ENCODE results near the gene DACT3. TPM values are rescaled to one million over a fixed set of nuclear protein-coding genes. Genes with fewer than 3 reads are reported as not detected.
"Not testable (repeated sequence)": the region's sequence is repeated elsewhere in the genome, so short reads cannot be mapped to it uniquely, and the experiment has no call there.

The DACT3 gene
- total and polyA plus RNA-seq, 2 donors (not counting 1 experiment from before 2014, with no cell fraction given), result 5.6 to 11.5 TPM

DNA sequence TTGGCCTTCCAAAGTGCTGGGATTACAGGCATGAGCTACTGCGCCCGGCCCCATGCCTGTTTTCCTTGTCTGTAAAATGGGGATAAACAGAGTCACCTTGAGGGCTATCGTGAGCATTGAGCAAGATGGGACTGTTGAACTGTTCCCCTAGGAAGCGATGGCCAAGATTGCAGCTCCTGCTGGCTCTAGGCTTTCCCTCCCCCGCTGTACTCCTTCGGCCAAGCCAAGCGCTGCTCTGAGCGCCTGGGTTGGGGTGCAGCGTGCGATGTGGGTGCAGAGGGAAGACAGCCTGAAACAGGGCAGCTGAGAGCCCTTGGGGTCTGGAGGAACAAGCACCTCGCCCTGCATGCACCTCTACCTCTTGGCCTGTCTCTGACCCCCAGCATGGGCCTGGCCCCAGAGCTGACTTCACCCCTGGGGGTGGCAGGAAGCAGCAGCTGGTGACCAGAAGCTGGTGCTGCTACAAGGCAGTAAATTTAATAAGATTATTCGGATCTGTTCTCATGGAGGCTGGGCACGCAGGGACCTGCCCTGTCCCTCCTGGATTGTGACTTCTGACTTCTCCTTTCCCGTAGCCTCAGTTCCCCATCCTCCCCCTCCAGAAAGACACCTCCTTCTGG is 30.3 kb downstream of the DACT3 start:
- TF ChIP-seq, protein P1, sequence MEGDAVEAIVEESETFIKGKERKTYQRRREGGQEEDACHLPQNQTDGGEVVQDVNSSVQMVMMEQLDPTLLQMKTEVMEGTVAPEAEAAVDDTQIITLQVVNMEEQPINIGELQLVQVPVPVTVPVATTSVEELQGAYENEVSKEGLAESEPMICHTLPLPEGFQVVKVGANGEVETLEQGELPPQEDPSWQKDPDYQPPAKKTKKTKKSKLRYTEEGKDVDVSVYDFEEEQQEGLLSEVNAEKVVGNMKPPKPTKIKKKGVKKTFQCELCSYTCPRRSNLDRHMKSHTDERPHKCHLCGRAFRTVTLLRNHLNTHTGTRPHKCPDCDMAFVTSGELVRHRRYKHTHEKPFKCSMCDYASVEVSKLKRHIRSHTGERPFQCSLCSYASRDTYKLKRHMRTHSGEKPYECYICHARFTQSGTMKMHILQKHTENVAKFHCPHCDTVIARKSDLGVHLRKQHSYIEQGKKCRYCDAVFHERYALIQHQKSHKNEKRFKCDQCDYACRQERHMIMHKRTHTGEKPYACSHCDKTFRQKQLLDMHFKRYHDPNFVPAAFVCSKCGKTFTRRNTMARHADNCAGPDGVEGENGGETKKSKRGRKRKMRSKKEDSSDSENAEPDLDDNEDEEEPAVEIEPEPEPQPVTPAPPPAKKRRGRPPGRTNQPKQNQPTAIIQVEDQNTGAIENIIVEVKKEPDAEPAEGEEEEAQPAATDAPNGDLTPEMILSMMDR (conservative IDR thresholded peaks at IDR 0.05 in 1 of 2, IDR thresholded peaks at IDR 0.05 in 1 of 2; ENCODE audit: low read depth in 1 of 2, low read length in 2 of 2), result no peak
- no peak for TF ChIP-seq EZH2 (IDR thresholded peaks at IDR 0.05; ENCODE audit: low read length, missing control alignments)
- H3K79me2 ChIP-seq (ENCODE audit: control insufficient read depth, insufficient read depth, low read length), result no peaks in the 10 kb centered on the region
- no peak overlapping the region for H2AFZ ChIP-seq (ENCODE audit: low read length)
- no peak for DNase-seq (ENCODE audit: low read depth in 2 of 2)
- H3K36me3 ChIP-seq (ENCODE audit: control insufficient read depth, insufficient read depth, low read length), result no peaks in the 10 kb centered on the region
- no peak overlapping the region for H3K9ac ChIP-seq (ENCODE audit: insufficient read depth, low read length)
- no peak overlapping the region for H3K4me2 ChIP-seq (ENCODE audit: extremely low read depth, insufficient read depth, low read length)
- no peak overlapping the region for H3K4me3 ChIP-seq (replicated peaks in 1 of 4; ENCODE audit: control extremely low read depth in 1 of 4, insufficient read depth in 1 of 4, low read depth in 3 of 4, low read length in 4 of 4)
- H3K27ac ChIP-seq (ENCODE audit: insufficient read depth, low read length), result no peak overlapping the region
- H4K20me1 ChIP-seq (ENCODE audit: control insufficient read depth, extremely low read depth, insufficient read depth, low read length), result no peaks in the 10 kb centered on the region
- no peaks in the 10 kb centered on the region for H3K27me3 ChIP-seq (ENCODE audit: control insufficient read depth, insufficient read depth, low read length)
- peaks cover 16% of the 10 kb centered on the region for H3K4me1 ChIP-seq (ENCODE audit: control insufficient read depth, extremely low read depth, insufficient read depth, low read length)
- no peaks in the 10 kb centered on the region for H3K9me3 ChIP-seq (ENCODE audit: control insufficient read depth, insufficient read depth, low read depth, low read length)

DNA sequence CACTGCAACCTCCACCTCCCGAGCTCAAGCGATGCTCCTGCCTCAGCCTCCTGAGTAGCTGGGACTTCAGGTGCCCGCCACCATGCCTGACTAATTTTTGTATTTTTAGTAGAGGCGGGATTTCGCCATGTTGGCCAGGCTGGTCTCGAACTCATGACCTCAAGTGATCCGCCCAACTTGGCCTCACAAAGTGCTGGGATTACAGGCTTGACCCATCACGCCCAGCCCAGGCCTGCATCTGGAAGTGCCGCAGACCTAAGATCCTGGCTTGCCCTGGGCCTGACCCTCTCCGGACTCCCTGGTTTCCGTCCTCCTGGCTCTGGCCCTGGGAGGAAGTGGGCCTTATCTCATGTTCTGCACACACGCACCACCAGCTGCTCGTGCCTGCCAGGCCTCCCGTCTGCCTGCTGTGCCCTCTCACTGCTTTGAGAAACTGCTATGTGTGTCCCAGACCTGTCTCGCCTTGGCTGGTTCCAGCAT is 31.4 kb downstream of the DACT3 start:
- Histone ChIP-seq H3K79me2 (ENCODE audit: control insufficient read depth, insufficient read depth, low read length) (no peaks in the 10 kb centered on the region), H3K9ac (ENCODE audit: insufficient read depth, low read length) (no peak overlapping the region), H3K27ac (ENCODE audit: insufficient read depth, low read length) (no peak overlapping the region), H3K9me3 (ENCODE audit: control insufficient read depth, insufficient read depth, low read depth, low read length) (no peaks in the 10 kb centered on the region), H2AFZ (ENCODE audit: low read length) (no peak overlapping the region), H4K20me1 (ENCODE audit: control insufficient read depth, extremely low read depth, insufficient read depth, low read length) (no peaks in the 10 kb centered on the region), H3K4me3 (replicated peaks in 1 of 4; ENCODE audit: control extremely low read depth in 1 of 4, insufficient read depth in 1 of 4, low read depth in 3 of 4, low read length in 4 of 4) (no peak overlapping the region), H3K36me3 (ENCODE audit: control insufficient read depth, insufficient read depth, low read length) (no peaks in the 10 kb centered on the region), H3K4me1 (ENCODE audit: control insufficient read depth, extremely low read depth, insufficient read depth, low read length) (peaks cover 24% of the 10 kb centered on the region), H3K27me3 (ENCODE audit: control insufficient read depth, insufficient read depth, low read length) (no peaks in the 10 kb centered on the region), H3K4me2 (ENCODE audit: extremely low read depth, insufficient read depth, low read length) (no peak overlapping the region)
- TF ChIP-seq, protein P1 (conservative IDR thresholded peaks at IDR 0.05 in 1 of 2, IDR thresholded peaks at IDR 0.05 in 1 of 2; ENCODE audit: low read depth in 1 of 2, low read length in 2 of 2), result no peak
- no peak for TF ChIP-seq EZH2 (IDR thresholded peaks at IDR 0.05; ENCODE audit: low read length, missing control alignments)
- peak in 1 of 2 donors; percentile 14 for DNase-seq (ENCODE audit: low read depth in 2 of 2)

DNA sequence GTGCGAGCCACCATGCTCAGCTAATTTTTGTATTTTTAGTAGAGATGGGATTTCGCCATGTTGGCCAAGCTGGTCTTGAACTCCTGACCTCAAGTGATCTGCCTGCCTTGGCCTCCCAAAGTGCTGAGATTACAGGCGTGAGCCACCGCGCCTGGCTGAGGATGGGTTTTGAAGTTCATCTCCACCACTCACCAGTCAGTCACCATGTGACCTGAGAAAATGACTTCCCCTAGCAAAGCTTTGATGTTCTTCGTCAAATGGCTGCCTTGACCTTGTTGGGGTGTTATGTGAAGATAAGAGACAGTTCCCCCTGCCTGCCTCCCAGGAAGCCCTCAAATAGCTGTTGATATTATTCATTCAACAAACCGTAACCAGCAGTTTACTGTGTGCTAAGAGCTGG is 32.0 kb downstream of the DACT3 start:
- H3K79me2 ChIP-seq (ENCODE audit: control insufficient read depth, insufficient read depth, low read length); H3K9me3 ChIP-seq (ENCODE audit: control insufficient read depth, insufficient read depth, low read depth, low read length); H4K20me1 ChIP-seq (ENCODE audit: control insufficient read depth, extremely low read depth, insufficient read depth, low read length); H3K27ac ChIP-seq (ENCODE audit: insufficient read depth, low read length); H3K4me2 ChIP-seq (ENCODE audit: extremely low read depth, insufficient read depth, low read length); H3K27me3 ChIP-seq (ENCODE audit: control insufficient read depth, insufficient read depth, low read length); H3K4me3 ChIP-seq (replicated peaks in 1 of 4; ENCODE audit: control extremely low read depth in 1 of 4, insufficient read depth in 1 of 4, low read depth in 3 of 4, low read length in 4 of 4); DNase-seq (ENCODE audit: low read depth in 2 of 2); H3K9ac ChIP-seq (ENCODE audit: insufficient read depth, low read length); H3K36me3 ChIP-seq (ENCODE audit: control insufficient read depth, insufficient read depth, low read length); H2AFZ ChIP-seq (ENCODE audit: low read length): not testable (repeated sequence)
- H3K4me1 ChIP-seq (ENCODE audit: control insufficient read depth, extremely low read depth, insufficient read depth, low read length), result peaks cover 24% of the 10 kb centered on the region
